ENCODE measurements around the gene SLC11A2. TPM values are rescaled to one million over a fixed set of nuclear protein-coding genes. Genes with fewer than 3 reads are reported as not detected.

The SLC11A2 gene
- total and polyA plus RNA-seq, 2 experiments from 2014 or later = 19.4 to 48.9 TPM

DNA sequence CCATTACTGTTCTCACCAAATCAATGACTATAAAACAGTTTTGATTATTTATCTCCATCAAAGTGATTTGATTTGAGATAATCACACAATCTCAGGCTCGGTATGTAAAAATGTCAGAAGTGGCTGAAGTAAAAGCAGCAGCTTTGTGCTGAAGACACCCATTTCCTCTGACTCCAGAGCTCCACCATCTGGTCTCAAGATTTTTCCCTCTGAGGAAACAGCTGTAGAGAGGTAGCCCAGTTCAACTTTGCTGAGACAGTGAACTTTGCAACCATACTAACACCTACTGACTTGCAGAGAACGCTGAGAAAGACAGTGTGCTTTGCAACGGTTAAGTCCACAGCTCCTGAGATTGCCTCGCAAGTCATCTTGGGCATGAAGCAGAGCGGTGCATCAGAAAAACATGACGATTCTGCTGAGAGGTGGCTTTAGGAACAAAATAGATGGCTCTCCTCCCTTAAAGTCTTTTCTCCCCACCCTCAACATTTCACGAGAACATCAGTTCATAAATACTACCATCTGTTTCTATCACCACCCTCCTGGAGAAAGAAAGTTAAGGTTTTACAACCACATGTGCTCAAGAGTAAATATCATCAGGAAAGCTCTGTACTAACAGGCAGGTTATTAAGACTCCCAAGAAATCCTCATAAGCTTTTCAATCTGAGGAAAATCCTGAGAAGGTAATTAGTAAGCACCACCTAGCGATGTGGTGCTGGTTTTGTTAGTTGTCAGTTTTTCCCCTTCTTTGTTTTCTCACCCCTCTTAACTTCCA, 39.0 kb downstream of the SLC11A2 start:
- TF ChIP-seq, protein P1, sequence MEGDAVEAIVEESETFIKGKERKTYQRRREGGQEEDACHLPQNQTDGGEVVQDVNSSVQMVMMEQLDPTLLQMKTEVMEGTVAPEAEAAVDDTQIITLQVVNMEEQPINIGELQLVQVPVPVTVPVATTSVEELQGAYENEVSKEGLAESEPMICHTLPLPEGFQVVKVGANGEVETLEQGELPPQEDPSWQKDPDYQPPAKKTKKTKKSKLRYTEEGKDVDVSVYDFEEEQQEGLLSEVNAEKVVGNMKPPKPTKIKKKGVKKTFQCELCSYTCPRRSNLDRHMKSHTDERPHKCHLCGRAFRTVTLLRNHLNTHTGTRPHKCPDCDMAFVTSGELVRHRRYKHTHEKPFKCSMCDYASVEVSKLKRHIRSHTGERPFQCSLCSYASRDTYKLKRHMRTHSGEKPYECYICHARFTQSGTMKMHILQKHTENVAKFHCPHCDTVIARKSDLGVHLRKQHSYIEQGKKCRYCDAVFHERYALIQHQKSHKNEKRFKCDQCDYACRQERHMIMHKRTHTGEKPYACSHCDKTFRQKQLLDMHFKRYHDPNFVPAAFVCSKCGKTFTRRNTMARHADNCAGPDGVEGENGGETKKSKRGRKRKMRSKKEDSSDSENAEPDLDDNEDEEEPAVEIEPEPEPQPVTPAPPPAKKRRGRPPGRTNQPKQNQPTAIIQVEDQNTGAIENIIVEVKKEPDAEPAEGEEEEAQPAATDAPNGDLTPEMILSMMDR (conservative IDR thresholded peaks at IDR 0.05; ENCODE audit: low read depth in 2 of 2) = peak; percentile 67 to 80
- no peak for TF ChIP-seq NANOG (IDR thresholded peaks at IDR 0.05; ENCODE audit: borderline replicate concordance)
- H3F3A ChIP-seq (replicated peaks; ENCODE audit: low read depth) = no peaks in the 10 kb centered on the region
- H3K27me3 ChIP-seq (ENCODE audit: insufficient read depth) = no peaks in the 10 kb centered on the region
- H3K4me3 ChIP-seq = no peak overlapping the region
- ATAC-seq = peak; percentile 98
- H3K4me1 Mint-ChIP-seq = no peaks in the 10 kb centered on the region
- no peaks in the 10 kb centered on the region for H4K20me1 ChIP-seq (replicated peaks; ENCODE audit: insufficient read depth)
- no peaks in the 10 kb centered on the region for H3K27me3 Mint-ChIP-seq (ENCODE audit: insufficient read depth, low read depth, poor library complexity)
- peak overlapping the region; percentile 25; the same call in 1 of the 2 replicates for H3K27ac Mint-ChIP-seq
- peaks cover 25% of the 10 kb centered on the region for H3K36me3 ChIP-seq (ENCODE audit: insufficient read depth)
- H3K27ac ChIP-seq (ENCODE audit: low read depth) = peak overlapping the region; percentile 47
- no peak overlapping the region for H3K4me2 ChIP-seq
- no peak overlapping the region for H2AFZ ChIP-seq
- 0 out of 2 replicates have a peak, but pooled peaks cover under 1% of the 10 kb centered on the region for H3K4me1 ChIP-seq (ENCODE audit: insufficient read depth)
- H3K36me3 Mint-ChIP-seq (ENCODE audit: low read depth) = peaks cover 35% of the 10 kb centered on the region
- H3K79me2 ChIP-seq (replicated peaks; ENCODE audit: insufficient read depth) = no peaks in the 10 kb centered on the region
- H3K4me3 Mint-ChIP-seq = no peak overlapping the region
- DNase-seq (ENCODE audit: low spot score) = peak; percentile 83
- H3K9me2 ChIP-seq (ENCODE audit: insufficient read depth) = no peaks in the 10 kb centered on the region
- no peaks in the 10 kb centered on the region for H3K9me3 Mint-ChIP-seq

DNA sequence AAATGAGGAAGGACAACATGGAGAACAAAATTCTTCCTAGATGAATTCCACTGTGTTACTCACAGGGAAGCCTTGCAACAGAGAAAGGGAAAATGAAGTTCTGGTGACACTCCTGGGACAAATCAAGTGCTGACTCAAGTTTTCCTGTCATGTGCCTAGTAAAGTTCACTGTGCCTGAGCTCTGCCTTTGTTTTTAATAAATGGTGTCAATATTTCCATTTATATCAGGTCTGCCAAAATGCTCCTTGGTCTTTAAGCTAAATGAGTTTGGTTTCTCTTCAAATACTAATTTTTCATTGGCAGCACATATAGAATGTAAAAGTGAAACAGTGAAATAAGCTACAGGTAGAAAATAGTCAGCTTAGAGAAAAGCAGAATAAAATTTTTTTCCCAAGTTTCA, 40.9 kb downstream of the SLC11A2 start:
- Histone ChIP-seq H3K4me3 (no peak overlapping the region), H3F3A (replicated peaks; ENCODE audit: low read depth) (no peaks in the 10 kb centered on the region), H3K4me1 (ENCODE audit: insufficient read depth) (0 out of 2 replicates have a peak, but pooled peaks cover 4% of the 10 kb centered on the region), H4K20me1 (replicated peaks; ENCODE audit: insufficient read depth) (no peaks in the 10 kb centered on the region), H3K36me3 (ENCODE audit: insufficient read depth) (peaks cover 13% of the 10 kb centered on the region), H3K9me2 (ENCODE audit: insufficient read depth) (no peaks in the 10 kb centered on the region), H2AFZ (no peak overlapping the region), H3K27ac (ENCODE audit: low read depth) (no peak overlapping the region), H3K27me3 (ENCODE audit: insufficient read depth) (no peaks in the 10 kb centered on the region), H3K4me2 (no peak overlapping the region), H3K79me2 (replicated peaks; ENCODE audit: insufficient read depth) (no peaks in the 10 kb centered on the region)
- H3K27me3 Mint-ChIP-seq (ENCODE audit: insufficient read depth, low read depth, poor library complexity) = no peaks in the 10 kb centered on the region
- no peak overlapping the region for H3K4me3 Mint-ChIP-seq
- ATAC-seq (no peak), DNase-seq (ENCODE audit: low spot score) (no peak)
- no peak overlapping the region for H3K27ac Mint-ChIP-seq
- no peaks in the 10 kb centered on the region for H3K9me3 Mint-ChIP-seq
- H3K36me3 Mint-ChIP-seq (ENCODE audit: low read depth) = peaks cover 20% of the 10 kb centered on the region
- peaks cover 2% of the 10 kb centered on the region; the same call in 1 of the 3 replicates for H3K4me1 Mint-ChIP-seq
- TF ChIP-seq EZH2 (IDR thresholded peaks at IDR 0.05; ENCODE audit: low read depth, unreplicated experiment) = no peak
- TF ChIP-seq, protein P2, sequence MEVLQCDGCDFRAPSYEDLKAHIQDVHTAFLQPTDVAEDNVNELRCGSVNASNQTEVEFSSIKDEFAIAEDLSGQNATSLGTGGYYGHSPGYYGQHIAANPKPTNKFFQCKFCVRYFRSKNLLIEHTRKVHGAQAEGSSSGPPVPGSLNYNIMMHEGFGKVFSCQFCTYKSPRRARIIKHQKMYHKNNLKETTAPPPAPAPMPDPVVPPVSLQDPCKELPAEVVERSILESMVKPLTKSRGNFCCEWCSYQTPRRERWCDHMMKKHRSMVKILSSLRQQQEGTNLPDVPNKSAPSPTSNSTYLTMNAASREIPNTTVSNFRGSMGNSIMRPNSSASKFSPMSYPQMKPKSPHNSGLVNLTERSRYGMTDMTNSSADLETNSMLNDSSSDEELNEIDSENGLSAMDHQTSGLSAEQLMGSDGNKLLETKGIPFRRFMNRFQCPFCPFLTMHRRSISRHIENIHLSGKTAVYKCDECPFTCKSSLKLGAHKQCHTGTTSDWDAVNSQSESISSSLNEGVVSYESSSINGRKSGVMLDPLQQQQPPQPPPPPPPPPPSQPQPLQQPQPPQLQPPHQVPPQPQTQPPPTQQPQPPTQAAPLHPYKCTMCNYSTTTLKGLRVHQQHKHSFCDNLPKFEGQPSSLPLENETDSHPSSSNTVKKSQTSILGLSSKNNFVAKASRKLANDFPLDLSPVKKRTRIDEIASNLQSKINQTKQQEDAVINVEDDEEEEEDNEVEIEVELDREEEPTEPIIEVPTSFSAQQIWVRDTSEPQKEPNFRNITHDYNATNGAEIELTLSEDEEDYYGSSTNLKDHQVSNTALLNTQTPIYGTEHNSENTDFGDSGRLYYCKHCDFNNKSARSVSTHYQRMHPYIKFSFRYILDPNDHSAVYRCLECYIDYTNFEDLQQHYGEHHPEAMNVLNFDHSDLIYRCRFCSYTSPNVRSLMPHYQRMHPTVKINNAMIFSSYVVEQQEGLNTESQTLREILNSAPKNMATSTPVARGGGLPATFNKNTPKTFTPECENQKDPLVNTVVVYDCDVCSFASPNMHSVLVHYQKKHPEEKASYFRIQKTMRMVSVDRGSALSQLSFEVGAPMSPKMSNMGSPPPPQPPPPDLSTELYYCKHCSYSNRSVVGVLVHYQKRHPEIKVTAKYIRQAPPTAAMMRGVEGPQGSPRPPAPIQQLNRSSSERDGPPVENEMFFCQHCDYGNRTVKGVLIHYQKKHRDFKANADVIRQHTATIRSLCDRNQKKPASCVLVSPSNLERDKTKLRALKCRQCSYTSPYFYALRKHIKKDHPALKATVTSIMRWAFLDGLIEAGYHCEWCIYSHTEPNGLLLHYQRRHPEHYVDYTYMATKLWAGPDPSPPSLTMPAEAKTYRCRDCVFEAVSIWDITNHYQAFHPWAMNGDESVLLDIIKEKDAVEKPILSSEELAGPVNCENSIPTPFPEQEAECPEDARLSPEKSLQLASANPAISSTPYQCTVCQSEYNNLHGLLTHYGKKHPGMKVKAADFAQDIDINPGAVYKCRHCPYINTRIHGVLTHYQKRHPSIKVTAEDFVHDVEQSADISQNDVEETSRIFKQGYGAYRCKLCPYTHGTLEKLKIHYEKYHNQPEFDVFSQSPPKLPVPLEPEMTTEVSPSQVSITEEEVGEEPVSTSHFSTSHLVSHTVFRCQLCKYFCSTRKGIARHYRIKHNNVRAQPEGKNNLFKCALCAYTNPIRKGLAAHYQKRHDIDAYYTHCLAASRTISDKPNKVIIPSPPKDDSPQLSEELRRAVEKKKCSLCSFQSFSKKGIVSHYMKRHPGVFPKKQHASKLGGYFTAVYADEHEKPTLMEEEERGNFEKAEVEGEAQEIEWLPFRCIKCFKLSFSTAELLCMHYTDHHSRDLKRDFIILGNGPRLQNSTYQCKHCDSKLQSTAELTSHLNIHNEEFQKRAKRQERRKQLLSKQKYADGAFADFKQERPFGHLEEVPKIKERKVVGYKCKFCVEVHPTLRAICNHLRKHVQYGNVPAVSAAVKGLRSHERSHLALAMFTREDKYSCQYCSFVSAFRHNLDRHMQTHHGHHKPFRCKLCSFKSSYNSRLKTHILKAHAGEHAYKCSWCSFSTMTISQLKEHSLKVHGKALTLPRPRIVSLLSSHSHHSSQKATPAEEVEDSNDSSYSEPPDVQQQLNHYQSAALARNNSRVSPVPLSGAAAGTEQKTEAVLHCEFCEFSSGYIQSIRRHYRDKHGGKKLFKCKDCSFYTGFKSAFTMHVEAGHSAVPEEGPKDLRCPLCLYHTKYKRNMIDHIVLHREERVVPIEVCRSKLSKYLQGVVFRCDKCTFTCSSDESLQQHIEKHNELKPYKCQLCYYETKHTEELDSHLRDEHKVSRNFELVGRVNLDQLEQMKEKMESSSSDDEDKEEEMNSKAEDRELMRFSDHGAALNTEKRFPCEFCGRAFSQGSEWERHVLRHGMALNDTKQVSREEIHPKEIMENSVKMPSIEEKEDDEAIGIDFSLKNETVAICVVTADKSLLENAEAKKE (CRISPR knock-in tag; IDR thresholded peaks at IDR 0.05) = no peak
- TF ChIP-seq EZH2phosphoT487 (IDR thresholded peaks at IDR 0.05; ENCODE audit: unreplicated experiment) = no peak
- no peak for TF ChIP-seq POLR2AphosphoS5 (IDR thresholded peaks at IDR 0.05; ENCODE audit: low read depth)
- no peak for TF ChIP-seq NANOG (IDR thresholded peaks at IDR 0.05; ENCODE audit: borderline replicate concordance)
- TF ChIP-seq, protein P1 (conservative IDR thresholded peaks at IDR 0.05; ENCODE audit: low read depth in 2 of 2) = no peak
- no peak for TF ChIP-seq CREB1 (CRISPR knock-in tag; IDR thresholded peaks at IDR 0.05; ENCODE audit: low read depth)
- TF ChIP-seq ZNF331 (CRISPR knock-in tag; IDR thresholded peaks at IDR 0.05; ENCODE audit: low read depth) = no peak
- no peak for TF ChIP-seq JUNB (IDR thresholded peaks at IDR 0.05; ENCODE audit: unreplicated experiment)

Measured in GM23338 (cell line).